IPS DF 19.7 (cell line): ENCODE measurements around the gene CD2.

Experiments used
- DNase-seq: peaks from one replicate; pipeline ENCODE4 v3.0.0-alpha.2; 2013; ENCODE audit warnings: low read depth, low spot score

The CD2 gene

GRCh38 chr1:116777831-116778830 lies 23.9 kb downstream of the CD2 start:
- no peak for DNase-seq

- no peak for DNase-seq
These were observed 26.8 kb downstream of the CD2 start for GRCh38 chr1:116781034-116781433.

GRCh38 chr1:116785006-116785405 lies 30.8 kb downstream of the CD2 start:
- DNase-seq, result no peak

- DNase-seq, result no peak
These were observed 31.8 kb downstream of the CD2 start for GRCh38 chr1:116786049-116786448.

DNA sequence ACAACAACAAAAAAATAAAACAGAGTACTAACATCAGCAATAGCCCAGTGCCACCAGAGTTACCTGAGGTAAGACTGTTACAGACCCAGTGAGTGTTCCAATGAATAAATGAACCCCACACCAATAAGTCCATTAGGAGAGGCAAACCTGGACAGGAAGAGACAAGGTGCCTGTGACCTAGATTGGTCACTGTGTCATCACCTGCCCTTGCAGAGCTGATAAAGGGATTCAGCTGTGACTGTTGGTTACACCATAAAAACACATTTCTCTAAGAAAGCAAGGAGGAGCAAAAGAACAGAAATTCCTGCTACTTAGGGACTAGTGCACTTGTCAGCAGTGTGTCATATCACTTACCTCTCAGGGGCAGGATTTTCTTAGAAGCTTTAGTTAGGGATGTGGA lies 37.5 kb downstream of the CD2 start:
- no peak for DNase-seq

DNA sequence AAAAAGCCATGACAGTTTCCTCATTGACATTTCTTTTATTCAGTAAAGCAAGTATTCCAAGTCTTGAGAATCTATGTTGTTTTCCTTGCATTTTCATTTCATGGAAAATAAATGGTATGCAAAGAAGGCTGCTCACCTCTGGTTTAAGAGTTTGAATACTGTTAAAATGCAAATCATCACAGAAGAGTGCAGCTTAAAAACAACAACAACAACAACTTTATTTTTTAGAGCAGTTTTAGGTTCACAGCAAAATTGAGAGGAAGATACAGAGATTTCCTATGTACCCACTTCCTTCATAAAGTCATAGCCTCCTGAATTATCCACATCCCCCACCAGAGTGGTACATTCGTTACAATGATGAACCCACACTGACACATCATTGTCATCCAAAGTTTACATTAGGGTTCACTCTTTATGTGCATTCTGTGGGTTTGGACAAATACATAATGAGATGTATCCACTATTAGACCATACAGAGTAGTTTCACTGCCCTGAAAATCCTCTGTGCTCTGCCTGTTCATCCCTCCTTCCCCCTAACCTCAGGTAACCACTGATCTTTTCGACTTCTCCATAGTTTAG lies 39.2 kb downstream of the CD2 start:
- DNase-seq, result no peak

DNA sequence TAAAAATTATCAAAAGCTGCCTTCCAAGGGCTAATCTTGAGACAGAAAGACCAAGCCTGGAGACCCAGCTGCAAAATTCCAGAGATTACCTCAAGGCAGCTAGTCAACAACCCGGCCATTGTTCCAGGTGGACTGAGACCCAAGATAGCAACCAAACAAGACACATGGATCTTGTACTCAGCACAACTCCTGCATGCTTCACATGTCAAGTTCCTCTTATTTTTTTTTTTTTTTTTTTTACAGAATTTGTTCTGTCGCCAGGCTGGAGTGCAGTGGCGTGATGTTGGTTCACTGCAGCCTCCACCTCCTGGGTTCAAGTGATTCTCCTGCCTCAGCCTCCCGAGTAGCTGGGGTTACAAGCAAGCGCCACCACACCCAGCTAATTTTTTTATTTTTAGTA lies 40.1 kb downstream of the CD2 start:
- no peak for DNase-seq

DNA sequence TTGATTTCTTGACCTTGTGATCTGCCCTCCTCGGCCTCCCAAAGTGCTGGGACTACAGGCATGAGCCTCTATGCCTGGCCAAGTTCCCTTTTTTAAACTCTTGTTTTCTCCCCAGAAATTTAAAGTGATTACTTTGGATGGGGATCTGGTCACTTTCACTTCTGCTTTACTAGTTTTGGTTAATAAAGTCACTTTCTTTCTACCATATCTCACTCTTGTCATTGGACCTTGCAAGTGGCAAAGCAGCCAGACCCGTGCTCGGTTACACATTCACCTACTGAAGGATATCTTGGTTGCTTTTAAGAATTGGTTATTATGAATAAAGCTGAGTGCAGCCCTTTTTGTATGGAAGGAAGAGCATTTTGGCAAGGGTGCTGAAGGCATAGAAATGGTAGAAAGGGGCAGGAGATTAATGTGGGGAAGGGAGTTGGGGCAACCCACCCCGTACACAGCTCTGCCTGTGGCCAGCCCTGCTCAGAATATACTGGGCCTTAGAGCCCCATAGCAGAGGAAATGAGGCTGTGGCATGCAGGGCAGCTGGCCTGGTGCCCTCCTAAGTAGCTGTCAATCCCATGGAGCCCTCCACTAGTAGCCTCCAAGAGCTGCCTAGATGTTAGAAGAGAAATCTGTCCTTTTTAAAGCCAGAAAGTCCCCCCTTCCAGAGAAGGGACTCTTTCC lies 40.7 kb downstream of the CD2 start:
- DNase-seq, result no peak

DNA sequence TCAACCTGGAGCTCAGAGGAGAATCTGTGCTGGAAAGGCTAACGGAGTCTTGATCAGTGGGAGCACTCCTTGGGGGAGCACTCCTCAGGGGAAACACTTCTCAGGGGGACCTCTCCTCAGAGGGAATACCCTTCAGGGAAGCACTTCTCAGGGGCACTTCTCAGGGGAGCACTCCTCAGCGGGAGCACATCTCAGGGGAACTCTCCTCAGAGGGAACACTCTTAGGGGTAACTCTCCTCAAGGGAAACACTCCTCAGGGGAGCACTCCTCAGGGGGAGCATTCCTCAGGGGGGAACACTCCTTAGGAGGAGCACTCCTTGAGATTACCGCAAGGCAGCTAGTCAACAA lies 41.2 kb downstream of the CD2 start:
- no peak for DNase-seq

- no peak for DNase-seq
These were observed 50.5 kb downstream of the CD2 start for GRCh38 chr1:116804736-116805135.

- DNase-seq, result no peak
These were observed 51.2 kb downstream of the CD2 start for GRCh38 chr1:116805398-116805797.

DNA sequence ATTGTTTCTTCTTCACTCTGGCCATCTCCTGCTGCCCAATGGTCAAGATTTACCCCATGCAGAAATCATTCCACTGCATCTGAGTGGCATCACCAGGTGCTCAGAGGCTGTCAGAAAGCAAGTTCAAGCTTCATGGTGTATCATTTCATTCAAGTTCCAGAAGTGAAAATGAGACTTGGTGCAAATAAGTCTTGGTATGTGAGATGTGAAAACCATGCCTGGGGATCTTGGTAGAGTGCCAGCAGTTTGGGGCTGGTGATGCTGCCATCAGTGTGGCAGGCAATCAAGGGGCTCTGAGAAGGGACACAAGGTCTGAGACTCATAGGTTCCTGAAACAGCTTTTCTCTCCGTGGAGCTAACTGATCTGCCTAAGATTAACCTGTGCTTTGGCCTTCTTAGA lies 52.0 kb downstream of the CD2 start:
- DNase-seq, result no peak

DNA sequence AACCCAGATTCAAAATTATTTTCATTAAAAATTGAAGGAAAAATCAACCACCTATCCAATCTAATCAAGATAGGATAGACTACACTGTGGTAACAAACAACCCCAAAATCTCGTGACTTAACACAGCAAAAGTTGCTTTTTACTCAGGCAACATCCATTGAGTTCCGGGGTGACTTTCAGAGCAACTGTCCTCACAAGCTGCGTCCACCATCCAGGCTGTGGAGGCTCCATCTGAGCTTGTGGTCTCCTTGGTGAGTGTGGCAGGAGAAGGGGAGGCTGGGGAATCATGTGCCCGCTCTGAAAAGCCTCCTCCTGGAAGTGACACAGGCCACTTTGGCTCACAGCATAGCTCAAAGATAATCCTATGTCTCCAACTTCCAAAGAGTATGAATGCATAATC lies 52.4 kb downstream of the CD2 start:
- no peak for DNase-seq

- DNase-seq, result no peak
These were observed 53.4 kb downstream of the CD2 start for GRCh38 chr1:116807394-116808199.

DNA sequence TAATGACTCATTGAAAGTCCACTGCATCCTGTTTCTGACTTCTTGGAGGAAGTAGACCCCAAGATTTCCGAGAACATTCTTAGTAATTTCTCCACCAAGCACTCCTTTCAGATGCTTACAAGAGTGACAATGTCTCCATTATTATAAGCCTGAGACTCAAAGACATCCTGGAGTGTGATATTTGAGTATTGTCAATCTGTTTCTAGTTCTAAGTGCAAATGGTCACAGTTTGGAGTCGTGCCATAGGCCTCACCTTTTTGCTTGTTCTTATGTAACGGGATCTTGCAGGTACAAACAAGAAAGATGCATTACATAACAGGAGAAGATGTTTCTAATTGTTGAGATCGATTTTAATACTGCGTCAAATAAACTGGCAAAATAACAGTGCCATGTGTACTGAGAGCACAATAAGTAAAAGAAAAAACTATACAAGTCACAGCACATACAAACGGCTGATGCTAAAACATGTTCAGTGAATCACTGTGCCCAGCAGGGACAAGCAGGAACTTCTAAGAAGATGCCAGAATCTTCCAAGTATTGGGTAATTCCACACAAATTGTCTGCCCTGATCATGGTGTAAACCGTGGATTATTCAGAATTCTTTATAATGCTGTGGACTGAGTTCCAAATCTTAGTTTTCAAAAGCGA lies 54.1 kb downstream of the CD2 start:
- DNase-seq, result no peak

GRCh38 chr1:116808848-116809508 lies 54.7 kb downstream of the CD2 start:
- no peak for DNase-seq

DNA sequence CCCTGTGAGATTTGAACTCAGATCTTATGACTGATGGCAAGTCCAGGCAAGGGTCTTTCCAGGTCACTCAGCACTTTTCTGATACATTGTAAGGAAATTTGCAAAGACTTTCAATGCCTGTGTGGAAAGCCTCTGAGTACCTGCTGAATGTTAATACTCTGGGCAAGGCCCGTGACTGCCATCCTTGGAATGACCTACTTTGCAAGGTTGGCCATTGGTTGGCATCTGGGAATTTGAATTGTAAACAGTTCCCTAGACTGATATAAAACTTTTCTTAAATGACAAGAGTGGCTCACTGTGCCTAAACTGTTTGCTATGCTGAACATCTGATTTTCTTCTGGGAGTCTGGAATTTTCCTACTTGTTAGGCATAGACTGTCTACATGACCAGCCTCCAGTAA lies 57.1 kb downstream of the CD2 start:
- DNase-seq, result no peak

- no peak for DNase-seq
These were observed 60.9 kb downstream of the CD2 start for GRCh38 chr1:116814926-116815723.

DNA sequence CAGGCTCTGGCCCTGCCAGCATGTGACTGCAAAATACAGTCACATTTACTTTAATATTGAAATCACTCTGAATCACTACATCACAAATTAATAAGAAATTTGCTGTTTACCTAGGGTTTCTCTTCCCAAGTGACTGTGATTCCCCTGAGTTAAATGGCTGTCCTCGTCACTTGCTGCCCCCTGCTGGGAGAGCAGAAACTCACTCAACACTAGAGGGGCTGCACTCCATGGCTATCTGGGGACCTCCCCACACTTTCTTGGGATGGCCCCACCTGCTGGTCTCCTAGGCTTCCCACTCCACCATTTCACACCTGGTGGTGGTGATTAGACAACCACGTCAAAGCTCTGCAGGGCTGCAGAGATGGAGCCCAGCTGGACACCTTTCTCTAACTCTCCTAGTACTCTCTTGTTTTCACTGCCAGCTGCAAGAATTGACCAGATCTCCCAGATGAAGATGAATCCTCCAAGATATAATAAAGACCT lies 63.4 kb downstream of the CD2 start:
- peak; percentile 78 for DNase-seq
